WTC11 (cell line): ENCODE measurements around the gene ITGA1.

Experiments used
- ATF1 ChIP-seq: sonication (generic); formaldehyde crosslinking; IDR thresholded peaks from 2 replicates; pipeline ENCODE4 v1.8.1; 2023; ENCODE audit warnings: mild to moderate bottlenecking, moderate library complexity, missing genetic modification reagents
- ATF3 ChIP-seq: sonication (generic); formaldehyde crosslinking; conservative IDR thresholded peaks from 2 replicates; pipeline ENCODE4 v1.8.1; 2022; ENCODE audit warnings: mild to moderate bottlenecking, missing genetic modification reagents
- ELF4 ChIP-seq: sonication (generic); formaldehyde crosslinking; IDR thresholded peaks from 2 replicates; pipeline ENCODE4 v1.8.1; 2022; ENCODE audit warnings: low read depth, mild to moderate bottlenecking, moderate library complexity, missing genetic modification reagents
- ETV6 ChIP-seq: sonication (generic); formaldehyde crosslinking; IDR thresholded peaks from 2 replicates; pipeline ENCODE4 v1.8.1; 2022; ENCODE audit warnings: mild to moderate bottlenecking, missing genetic modification reagents
- SMAD3 ChIP-seq: sonication (generic); formaldehyde crosslinking; IDR thresholded peaks from 2 replicates; pipeline ENCODE4 v1.8.0; 2022; ENCODE audit warnings: missing genetic modification reagents, mild to moderate bottlenecking, borderline replicate concordance
- ZNF138 ChIP-seq: sonication (generic); formaldehyde crosslinking; conservative IDR thresholded peaks from 2 replicates; pipeline ENCODE4 v1.8.1; 2022; ENCODE audit warnings: mild to moderate bottlenecking, moderate library complexity, missing genetic modification reagents
- TF ChIP-seq, protein P1 (sequence below): fragments of 200-600 bp; IDR thresholded peaks from 2 replicates; pipeline ENCODE4 v1.8.0; 2022; ENCODE audit warnings: antibody characterized with exemption
- TF ChIP-seq, protein P2 (sequence below): sonication (generic); formaldehyde crosslinking; IDR thresholded peaks from 2 replicates; pipeline ENCODE4 v1.8.0; 2022; ENCODE audit warnings: mild to moderate bottlenecking, missing genetic modification reagents

GRCh38 chr5:52776116-52776515 lies 11.6 kb upstream of the ITGA1 start:
- TF ChIP-seq SMAD3 (CRISPR knock-in tag) (no peak), ATF1 (no peak), ZNF138 (CRISPR knock-in tag) (no peak), ETV6 (CRISPR knock-in tag) (no peak), ELF4 (CRISPR knock-in tag) (no peak), ATF3 (CRISPR knock-in tag) (no peak)
- TF ChIP-seq, protein P1, sequence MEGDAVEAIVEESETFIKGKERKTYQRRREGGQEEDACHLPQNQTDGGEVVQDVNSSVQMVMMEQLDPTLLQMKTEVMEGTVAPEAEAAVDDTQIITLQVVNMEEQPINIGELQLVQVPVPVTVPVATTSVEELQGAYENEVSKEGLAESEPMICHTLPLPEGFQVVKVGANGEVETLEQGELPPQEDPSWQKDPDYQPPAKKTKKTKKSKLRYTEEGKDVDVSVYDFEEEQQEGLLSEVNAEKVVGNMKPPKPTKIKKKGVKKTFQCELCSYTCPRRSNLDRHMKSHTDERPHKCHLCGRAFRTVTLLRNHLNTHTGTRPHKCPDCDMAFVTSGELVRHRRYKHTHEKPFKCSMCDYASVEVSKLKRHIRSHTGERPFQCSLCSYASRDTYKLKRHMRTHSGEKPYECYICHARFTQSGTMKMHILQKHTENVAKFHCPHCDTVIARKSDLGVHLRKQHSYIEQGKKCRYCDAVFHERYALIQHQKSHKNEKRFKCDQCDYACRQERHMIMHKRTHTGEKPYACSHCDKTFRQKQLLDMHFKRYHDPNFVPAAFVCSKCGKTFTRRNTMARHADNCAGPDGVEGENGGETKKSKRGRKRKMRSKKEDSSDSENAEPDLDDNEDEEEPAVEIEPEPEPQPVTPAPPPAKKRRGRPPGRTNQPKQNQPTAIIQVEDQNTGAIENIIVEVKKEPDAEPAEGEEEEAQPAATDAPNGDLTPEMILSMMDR: no peak
- TF ChIP-seq, protein P2, sequence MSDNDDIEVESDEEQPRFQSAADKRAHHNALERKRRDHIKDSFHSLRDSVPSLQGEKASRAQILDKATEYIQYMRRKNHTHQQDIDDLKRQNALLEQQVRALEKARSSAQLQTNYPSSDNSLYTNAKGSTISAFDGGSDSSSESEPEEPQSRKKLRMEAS (CRISPR knock-in tag): no peak
